Brain pericyte (primary cell): ENCODE data around the gene NR4A2.

Source experiments
- DNase-seq: peaks from one replicate; pipeline ENCODE4 v3.0.0-alpha.2; 2012; ENCODE audit warnings: low read depth, low spot score

NR4A2 gene

GRCh38 chr2:156340377-156340776 is 7.9 kb upstream of the NR4A2 start:
- DNase-seq = no peak

GRCh38 chr2:156339865-156340264 is 7.3 kb upstream of the NR4A2 start:
- DNase-seq = no peak

- DNase-seq = no peak
Observed at GRCh38 chr2:156339110-156339847, 6.8 kb upstream of the NR4A2 start.

GRCh38 chr2:156338578-156338977 is 6.1 kb upstream of the NR4A2 start:
- DNase-seq = no peak

- DNase-seq = peak; percentile 83
Observed at GRCh38 chr2:156334496-156335478, 2.3 kb upstream of the NR4A2 start.

- no peak for DNase-seq
Observed at GRCh38 chr2:156333951-156334495, 1.5 kb upstream of the NR4A2 start.

- no peak for DNase-seq
Observed at GRCh38 chr2:156333274-156333950, 891 bp upstream of the NR4A2 start.

GRCh38 chr2:156332284-156332533 is 312 bp downstream of the NR4A2 start:
- DNase-seq = no peak

- no peak for DNase-seq
Observed at GRCh38 chr2:156331572-156332283, 793 bp downstream of the NR4A2 start.

- DNase-seq = no peak
Observed at GRCh38 chr2:156329927-156330726, 2.4 kb downstream of the NR4A2 start.

GRCh38 chr2:156329031-156329926 is 3.2 kb downstream of the NR4A2 start:
- no peak for DNase-seq

- no peak for DNase-seq
Observed at GRCh38 chr2:156327835-156328695, 4.5 kb downstream of the NR4A2 start.

GRCh38 chr2:156326526-156327095 is 5.9 kb downstream of the NR4A2 start:
- no peak for DNase-seq

GRCh38 chr2:156325688-156326525 is 6.6 kb downstream of the NR4A2 start:
- no peak for DNase-seq

- DNase-seq = no peak
Observed at GRCh38 chr2:156323754-156324153, 8.8 kb downstream of the NR4A2 start.

- DNase-seq = no peak
Observed at GRCh38 chr2:156322686-156323231, 9.8 kb downstream of the NR4A2 start.

GRCh38 chr2:156322051-156322685 is 10.4 kb downstream of the NR4A2 start:
- no peak for DNase-seq
